GM18505 (cell line): Measurements from ENCODE around the gene KCNIP2.
A peak's percentile ranks its signal among the peaks of the same experiment; 100 is the strongest.

ENCODE experiments used
- ATAC-seq: cut with Tn5 transposase; IDR thresholded peaks from one replicate; pipeline ENCODE4 v1.9.1; 2021; ENCODE audit not compliant: unreplicated experiment
- POLR2A ChIP-seq: IDR thresholded peaks from 4 replicates; pipeline ENCODE4 v1.6.1; 2011; ENCODE audit warnings: borderline replicate concordance; ENCODE audit not compliant: insufficient read depth, insufficient read length; ENCODE audit errors: extremely low read depth

Gene KCNIP2

GRCh38 chr10:101843032-101844021 is at the start of gene KCNIP2:
Gene KCNIP2 (minus strand): TSS chr10:101843800. CDS start chr10:101843568, 232 bp downstream.
- TF ChIP-seq POLR2A, result peak; percentile 14
- ATAC-seq, result no peak

DNA sequence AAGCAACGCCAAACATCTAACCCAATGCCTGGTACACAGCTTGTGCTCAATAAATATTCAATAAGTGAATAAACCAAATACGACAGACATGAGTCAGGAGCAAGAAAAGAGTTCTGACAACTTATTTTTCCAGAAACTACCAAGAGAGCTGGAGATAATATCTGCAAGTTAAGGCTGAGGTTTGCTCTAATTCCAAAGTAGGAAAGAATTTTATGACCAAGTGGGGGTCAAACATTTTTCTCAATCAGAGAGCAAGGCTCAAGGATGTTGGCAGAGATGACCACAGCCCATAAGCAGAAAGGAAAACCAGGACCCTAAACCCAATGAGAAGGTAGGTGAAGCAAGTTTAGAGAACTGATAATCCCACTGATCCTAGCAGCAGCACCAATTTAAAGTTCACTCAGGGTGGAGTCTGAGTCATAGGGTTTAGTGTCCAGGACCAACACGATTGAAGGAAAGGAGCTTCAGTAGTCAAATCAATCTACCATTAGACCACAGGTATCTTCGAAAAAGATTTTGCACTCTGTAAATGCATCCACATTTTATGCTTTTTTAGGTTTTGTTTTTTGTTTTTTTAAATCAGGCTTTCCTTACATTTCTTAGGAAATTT is 49.3 kb upstream of the KCNIP2 start:
- no peak for TF ChIP-seq POLR2A
- ATAC-seq, result no peak

DNA sequence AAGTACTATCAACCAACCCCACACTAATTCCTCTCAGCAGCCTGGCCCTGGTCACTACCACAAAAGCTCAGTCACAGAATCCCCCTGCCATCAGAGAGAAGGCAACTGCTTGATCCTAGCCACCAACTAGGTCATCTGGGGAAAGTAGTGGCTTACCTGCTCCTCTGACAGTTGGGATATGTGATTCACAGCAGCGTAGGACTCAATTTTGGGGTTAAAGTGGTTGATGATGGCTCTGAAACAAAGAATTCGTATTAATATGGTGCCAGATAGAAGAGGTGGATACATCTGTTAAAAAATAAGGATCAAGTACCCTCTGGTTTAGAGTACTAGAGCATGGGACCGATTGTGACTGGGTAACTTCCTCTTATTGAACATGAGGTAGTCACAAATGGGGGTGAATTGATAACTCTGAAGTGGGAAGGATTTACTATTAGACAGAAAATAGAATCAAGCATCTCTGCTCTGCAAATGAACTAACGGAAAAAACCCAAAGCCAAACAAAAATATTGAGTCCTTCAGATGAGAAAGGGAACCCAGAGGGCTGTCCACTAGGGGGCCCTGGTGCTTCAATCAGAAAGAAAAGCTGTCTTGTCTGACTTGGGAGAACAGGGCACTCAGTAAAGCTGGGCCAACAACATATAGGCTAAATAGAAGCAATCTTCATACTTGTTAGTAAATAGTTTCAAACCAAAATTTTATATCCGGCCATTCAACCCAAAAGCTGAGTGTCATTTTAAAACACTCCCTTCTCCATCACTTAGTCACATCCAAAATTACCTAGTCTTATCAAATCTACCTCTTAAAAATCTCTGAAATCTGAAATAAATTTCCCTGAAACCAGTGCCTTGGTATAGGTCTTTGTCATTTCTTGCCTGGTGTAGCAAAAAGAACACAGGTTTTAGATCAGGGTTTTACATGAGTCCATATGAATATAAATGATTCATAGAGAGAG is 45.9 kb upstream of the KCNIP2 start:
- TF ChIP-seq POLR2A, result no peak
- ATAC-seq, result peak; percentile 61

DNA sequence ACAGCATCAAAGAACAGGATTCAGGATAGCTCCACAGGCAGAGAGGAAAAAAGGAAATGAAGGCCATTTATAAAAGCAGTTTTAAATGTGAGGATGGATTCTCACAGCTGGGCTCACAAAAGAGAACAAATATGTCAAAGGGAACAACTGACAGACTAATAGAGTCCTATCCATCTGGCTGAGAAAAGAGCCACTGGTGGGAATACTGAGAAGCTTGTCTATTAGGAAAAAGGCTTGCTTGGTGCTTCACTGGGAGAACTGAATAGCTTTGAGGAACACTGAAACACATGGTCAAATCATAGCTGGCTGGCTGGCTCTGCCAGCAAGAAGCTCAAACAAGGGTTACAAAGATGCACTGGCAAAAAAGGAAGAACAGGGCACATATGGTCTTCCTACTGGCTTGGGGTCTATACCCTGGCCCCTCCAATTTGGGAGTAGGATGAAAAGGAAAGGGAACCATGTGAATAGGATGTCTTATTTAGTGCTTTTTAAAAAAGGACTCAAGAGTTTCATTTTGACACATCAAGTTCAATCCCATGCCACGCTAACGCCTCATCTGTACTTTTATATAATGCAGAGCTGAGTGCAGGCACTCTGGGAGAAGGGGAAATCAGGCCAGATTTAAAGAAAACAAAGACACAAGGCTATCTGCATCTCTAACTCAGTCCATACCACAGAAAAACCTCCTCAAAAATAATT is 44.8 kb upstream of the KCNIP2 start:
- TF ChIP-seq POLR2A, result no peak
- ATAC-seq, result no peak

- no peak for ATAC-seq
- TF ChIP-seq POLR2A, result no peak
Measured at GRCh38 chr10:101887775-101888174, 44.2 kb upstream of the KCNIP2 start.

- TF ChIP-seq POLR2A, result no peak
- no peak for ATAC-seq
Measured at GRCh38 chr10:101886521-101887312, 43.1 kb upstream of the KCNIP2 start.

- ATAC-seq, result no peak
- no peak for TF ChIP-seq POLR2A
Measured at GRCh38 chr10:101881036-101881774, 37.6 kb upstream of the KCNIP2 start.

GRCh38 chr10:101880232-101880573 is 36.6 kb upstream of the KCNIP2 start:
- ATAC-seq, result no peak
- TF ChIP-seq POLR2A, result no peak

- no peak for ATAC-seq
- TF ChIP-seq POLR2A, result no peak
Measured at GRCh38 chr10:101879456-101880231, 36.0 kb upstream of the KCNIP2 start.

DNA sequence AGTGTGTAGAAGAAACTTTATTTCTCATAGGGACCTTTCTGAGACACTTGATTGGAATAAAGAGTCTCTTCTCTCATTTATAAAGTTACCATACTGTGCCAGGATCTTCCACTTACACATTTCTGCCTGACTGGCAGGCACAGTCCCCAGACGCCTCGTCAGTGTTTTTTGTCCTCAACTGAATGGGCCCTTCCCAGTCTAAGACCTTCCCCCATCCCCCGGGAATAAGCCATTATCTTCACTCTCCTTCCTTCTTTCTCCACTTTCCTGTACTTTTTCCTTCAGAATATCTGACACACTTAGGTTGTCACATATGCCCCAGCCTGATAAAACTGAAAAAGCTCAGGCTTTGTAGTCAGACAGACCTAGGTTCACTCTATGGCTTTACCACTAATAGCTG is 35.3 kb upstream of the KCNIP2 start:
- no peak for ATAC-seq
- no peak for TF ChIP-seq POLR2A
